Panc1 (cell line): ENCODE measurements around the gene CAMSAP2. TPM values are rescaled to one million over a fixed set of nuclear protein-coding genes. Genes with fewer than 3 reads are reported as not detected.

Source experiments
- ATAC-seq: fragments of 200-7000 bp; cut with Tn5 transposase; 2 replicates; pipeline ENCODE4 v1.9.1; 2020; ENCODE audit warnings: mild to moderate bottlenecking, moderate library complexity
- BruUV-seq: library from RNA; stranded (reverse); fragments of 400-500 nt; replicated peaks from 2 replicates; lab custom pipeline; 2021; lab: Mats Ljungman, UMichigan
- CTCF ChIA-PET: fragments of 300-600 bp; sonication (Branson Sonifier 250); formaldehyde crosslinking; loops from one replicate; lab custom pipeline; 2022; ENCODE audit warnings: antibody characterized with exemption; lab: Charles Lee
- POLR2A ChIA-PET: fragments of 300-600 bp; sonication (Branson Sonifier 250); formaldehyde crosslinking; loops from one replicate; lab custom pipeline; 2022; ENCODE audit warnings: antibody characterized with exemption; lab: Charles Lee
- DNase-seq: peaks from one replicate; pipeline ENCODE4 v3.0.0-alpha.2; 2010; ENCODE audit warnings: low read depth, low spot score
- H3K27ac ChIP-seq: 2 replicates; pipeline ENCODE4 v1.5.1; 2011; ENCODE audit warnings: mild to moderate bottlenecking, low read length, inconsistent platforms
- H3K27me3 ChIP-seq: fragments of 200-500 bp; sonication (Bioruptor generic); 2 replicates; pipeline ENCODE4 v1.6.0; 2014; ENCODE audit warnings: low read length, inconsistent platforms; ENCODE audit not compliant: control insufficient read depth, insufficient read depth
- H3K36me3 ChIP-seq: fragments of 200-500 bp; sonication (Bioruptor generic); 2 replicates; pipeline ENCODE4 v1.5.1; 2014; ENCODE audit warnings: inconsistent platforms, mild to moderate bottlenecking, low read length, moderate library complexity; ENCODE audit not compliant: control insufficient read depth, insufficient read depth
- H3K4me1 ChIP-seq: 2 replicates; pipeline ENCODE4 v1.5.1; 2011; ENCODE audit warnings: inconsistent platforms, mild to moderate bottlenecking, low read length, moderate library complexity; ENCODE audit not compliant: control insufficient read depth, insufficient read depth
- H3K4me3 ChIP-seq, 2 experiments: 2 replicates each; pipeline ENCODE4 v1.5.1; 2011 to 2012; ENCODE audit warnings: low read depth in 2 of 2, low read length in 2 of 2, mild to moderate bottlenecking in 2 of 2, inconsistent platforms in 1 of 2, moderate library complexity in 1 of 2
- H3K9me3 ChIP-seq: fragments of 200-500 bp; sonication (Bioruptor generic); 2 replicates; pipeline ENCODE4 v1.5.1; 2014; ENCODE audit warnings: low read depth, mild to moderate bottlenecking, inconsistent platforms, low read length, moderate library complexity; ENCODE audit not compliant: control insufficient read depth, insufficient read depth
- POLR2AphosphoS5 ChIP-seq: IDR thresholded peaks from 2 replicates; pipeline ENCODE4 v1.6.1; 2012; ENCODE audit warnings: mild to moderate bottlenecking, low read depth, low read length, moderate library complexity
- SIN3A ChIP-seq: IDR thresholded peaks from 2 replicates; pipeline ENCODE4 v1.6.1; 2012; ENCODE audit warnings: low read depth, mild to moderate bottlenecking, low read length, moderate library complexity, borderline replicate concordance; ENCODE audit not compliant: insufficient read depth
- TCF7L2 ChIP-seq: IDR thresholded peaks from 2 replicates; pipeline ENCODE4 v1.6.1; 2011; ENCODE audit warnings: mild to moderate bottlenecking, low read depth, low read length, inconsistent platforms
- in situ Hi-C: cut with HindIII; loops from 2 replicates; pipeline ENCODE4 v1.10.0; 2016; ENCODE audit warnings: low sequenced_read_pairs, low pct_unique_long_range_greater_than_20kb
- intact Hi-C: fragments of 100-400 bp; cut with micrococcal nuclease; formaldehyde crosslinking; loops from one replicate; pipeline ENCODE4 v1.10.0; 2022; ENCODE audit not compliant: unreplicated experiment
- total RNA-seq: library from RNA; stranded (reverse); gene quantifications from one replicate; pipeline ENCODE4 v1.2.1, GENCODE V29; 2021; ENCODE audit not compliant: unreplicated experiment
- TF ChIP-seq, protein P1 (sequence below): fragments of 450-650 bp; IDR thresholded peaks from 2 replicates; pipeline ENCODE4 v1.5.1; 2017; ENCODE audit warnings: mild to moderate bottlenecking
- TF ChIP-seq, protein P2 (sequence below), 2 experiments: IDR thresholded peaks; 2 replicates each; pipeline ENCODE4 v1.6.1; 2011 to 2012; ENCODE audit warnings: low read depth in 2 of 2, control low read depth in 1 of 2, low read length in 1 of 2, mild to moderate bottlenecking in 1 of 2, moderate library complexity in 1 of 2; ENCODE audit not compliant: insufficient read depth in 1 of 2

CAMSAP2 gene
- total RNA-seq, 1 experiment from 2014 or later: 40.1 TPM

GRCh38 chr1:200909071-200909470, 170.4 kb downstream of the CAMSAP2 start:
- intact Hi-C loops (no loop called here), in situ Hi-C loops (no loop called here)
- no peak for ATAC-seq
- no peaks in the 10 kb centered on the region for H3K36me3 ChIP-seq
- no peaks in the 10 kb centered on the region for H3K9me3 ChIP-seq
- TF ChIP-seq POLR2AphosphoS5: no peak
- TF ChIP-seq TCF7L2: no peak
- TF ChIP-seq, protein P1, sequence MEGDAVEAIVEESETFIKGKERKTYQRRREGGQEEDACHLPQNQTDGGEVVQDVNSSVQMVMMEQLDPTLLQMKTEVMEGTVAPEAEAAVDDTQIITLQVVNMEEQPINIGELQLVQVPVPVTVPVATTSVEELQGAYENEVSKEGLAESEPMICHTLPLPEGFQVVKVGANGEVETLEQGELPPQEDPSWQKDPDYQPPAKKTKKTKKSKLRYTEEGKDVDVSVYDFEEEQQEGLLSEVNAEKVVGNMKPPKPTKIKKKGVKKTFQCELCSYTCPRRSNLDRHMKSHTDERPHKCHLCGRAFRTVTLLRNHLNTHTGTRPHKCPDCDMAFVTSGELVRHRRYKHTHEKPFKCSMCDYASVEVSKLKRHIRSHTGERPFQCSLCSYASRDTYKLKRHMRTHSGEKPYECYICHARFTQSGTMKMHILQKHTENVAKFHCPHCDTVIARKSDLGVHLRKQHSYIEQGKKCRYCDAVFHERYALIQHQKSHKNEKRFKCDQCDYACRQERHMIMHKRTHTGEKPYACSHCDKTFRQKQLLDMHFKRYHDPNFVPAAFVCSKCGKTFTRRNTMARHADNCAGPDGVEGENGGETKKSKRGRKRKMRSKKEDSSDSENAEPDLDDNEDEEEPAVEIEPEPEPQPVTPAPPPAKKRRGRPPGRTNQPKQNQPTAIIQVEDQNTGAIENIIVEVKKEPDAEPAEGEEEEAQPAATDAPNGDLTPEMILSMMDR: no peak
- TF ChIP-seq, protein P2, sequence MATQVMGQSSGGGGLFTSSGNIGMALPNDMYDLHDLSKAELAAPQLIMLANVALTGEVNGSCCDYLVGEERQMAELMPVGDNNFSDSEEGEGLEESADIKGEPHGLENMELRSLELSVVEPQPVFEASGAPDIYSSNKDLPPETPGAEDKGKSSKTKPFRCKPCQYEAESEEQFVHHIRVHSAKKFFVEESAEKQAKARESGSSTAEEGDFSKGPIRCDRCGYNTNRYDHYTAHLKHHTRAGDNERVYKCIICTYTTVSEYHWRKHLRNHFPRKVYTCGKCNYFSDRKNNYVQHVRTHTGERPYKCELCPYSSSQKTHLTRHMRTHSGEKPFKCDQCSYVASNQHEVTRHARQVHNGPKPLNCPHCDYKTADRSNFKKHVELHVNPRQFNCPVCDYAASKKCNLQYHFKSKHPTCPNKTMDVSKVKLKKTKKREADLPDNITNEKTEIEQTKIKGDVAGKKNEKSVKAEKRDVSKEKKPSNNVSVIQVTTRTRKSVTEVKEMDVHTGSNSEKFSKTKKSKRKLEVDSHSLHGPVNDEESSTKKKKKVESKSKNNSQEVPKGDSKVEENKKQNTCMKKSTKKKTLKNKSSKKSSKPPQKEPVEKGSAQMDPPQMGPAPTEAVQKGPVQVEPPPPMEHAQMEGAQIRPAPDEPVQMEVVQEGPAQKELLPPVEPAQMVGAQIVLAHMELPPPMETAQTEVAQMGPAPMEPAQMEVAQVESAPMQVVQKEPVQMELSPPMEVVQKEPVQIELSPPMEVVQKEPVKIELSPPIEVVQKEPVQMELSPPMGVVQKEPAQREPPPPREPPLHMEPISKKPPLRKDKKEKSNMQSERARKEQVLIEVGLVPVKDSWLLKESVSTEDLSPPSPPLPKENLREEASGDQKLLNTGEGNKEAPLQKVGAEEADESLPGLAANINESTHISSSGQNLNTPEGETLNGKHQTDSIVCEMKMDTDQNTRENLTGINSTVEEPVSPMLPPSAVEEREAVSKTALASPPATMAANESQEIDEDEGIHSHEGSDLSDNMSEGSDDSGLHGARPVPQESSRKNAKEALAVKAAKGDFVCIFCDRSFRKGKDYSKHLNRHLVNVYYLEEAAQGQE (IDR thresholded peaks at IDR 0.05; ENCODE audit: insufficient read depth in 1 of 2, low read depth in 2 of 2, low read length in 1 of 2): no peak
- no peak for TF ChIP-seq SIN3A
- BruUV-seq: no TSS peak
- no peak overlapping the region for H3K4me3 ChIP-seq
- ChIA-PET CTCF (no interaction called here), POLR2A (no interaction called here)
- 0 out of 2 replicates have a peak, but pooled peaks cover 4% of the 10 kb centered on the region for H3K4me1 ChIP-seq
- no peaks in the 10 kb centered on the region for H3K27me3 ChIP-seq
- no peak overlapping the region for H3K27ac ChIP-seq
- no peak for DNase-seq

DNA sequence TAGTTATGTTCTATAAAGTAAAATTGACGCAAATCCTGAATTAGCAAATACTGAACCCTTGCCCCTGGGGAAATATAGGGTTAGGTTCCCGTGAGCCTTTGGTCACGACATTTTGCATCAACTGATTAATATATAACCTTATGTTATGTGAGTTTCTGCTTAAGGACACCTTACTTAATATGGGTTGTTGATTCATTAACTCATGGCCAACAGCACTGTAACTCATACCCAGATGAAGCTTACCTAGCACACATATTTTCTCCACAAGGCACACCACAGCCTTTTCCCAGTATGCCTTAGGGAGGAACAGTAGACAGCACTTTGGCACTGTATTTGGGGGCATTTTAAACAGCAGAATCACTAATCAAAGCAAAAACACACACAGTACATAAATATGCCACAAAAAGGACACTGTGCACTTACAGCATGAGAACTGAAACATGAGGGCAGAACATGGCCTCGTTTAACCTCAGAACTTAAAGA, 171.1 kb downstream of the CAMSAP2 start:
- BruUV-seq: no TSS peak
- POLR2A ChIA-PET: interaction anchor here (0.6 kb wide), 1 partner anchor 374 kb away, joined by 5 read pairs; the partner anchor contains the start of gene PKP1
- H3K4me3 ChIP-seq: no peak overlapping the region
- H3K27me3 ChIP-seq: no peaks in the 10 kb centered on the region
- no peak for ATAC-seq
- CTCF ChIA-PET: no interaction called here
- intact Hi-C loops: no loop called here
- H3K4me1 ChIP-seq: 0 out of 2 replicates have a peak, but pooled peaks cover 4% of the 10 kb centered on the region
- H3K36me3 ChIP-seq: no peaks in the 10 kb centered on the region
- no peak for DNase-seq
- in situ Hi-C loops: no loop called here
- no peaks in the 10 kb centered on the region for H3K9me3 ChIP-seq
- TF ChIP-seq, protein P1: no peak
- TF ChIP-seq TCF7L2: no peak
- TF ChIP-seq, protein P2 (IDR thresholded peaks at IDR 0.05; ENCODE audit: insufficient read depth in 1 of 2, low read depth in 2 of 2, low read length in 1 of 2): no peak
- TF ChIP-seq POLR2AphosphoS5: no peak
- no peak for TF ChIP-seq SIN3A
- H3K27ac ChIP-seq: no peak overlapping the region

Other genes starting within 250 kb of the CAMSAP2 start
- 17.8 TPM for gene KIF14, start 118.1 kb upstream of the CAMSAP2 start, total RNA-seq
- gene DDX59, start 69.0 kb upstream of the CAMSAP2 start, total RNA-seq: 26.4 TPM
- not detected for gene GPR25, start 134.1 kb downstream of the CAMSAP2 start, total RNA-seq
- gene INAVA, start 156.0 kb downstream of the CAMSAP2 start, total RNA-seq: 3.6 TPM